B cell (primary cell): Measurements from ENCODE around the gene GRID1.

ENCODE experiments used
- EZH2 ChIP-seq: IDR thresholded peaks from 2 replicates; pipeline ENCODE4 v1.6.1; 2012; ENCODE audit warnings: borderline replicate concordance, low read depth, mild to moderate bottlenecking, moderate library complexity, low read length; ENCODE audit not compliant: insufficient read depth, poor library complexity, severe bottlenecking
- TF ChIP-seq, protein P1 (sequence below): fragments of 200-600 bp; IDR thresholded peaks from one replicate; pipeline ENCODE4 v1.8.0; 2022; ENCODE audit warnings: antibody characterized with exemption, mild to moderate bottlenecking

DNA sequence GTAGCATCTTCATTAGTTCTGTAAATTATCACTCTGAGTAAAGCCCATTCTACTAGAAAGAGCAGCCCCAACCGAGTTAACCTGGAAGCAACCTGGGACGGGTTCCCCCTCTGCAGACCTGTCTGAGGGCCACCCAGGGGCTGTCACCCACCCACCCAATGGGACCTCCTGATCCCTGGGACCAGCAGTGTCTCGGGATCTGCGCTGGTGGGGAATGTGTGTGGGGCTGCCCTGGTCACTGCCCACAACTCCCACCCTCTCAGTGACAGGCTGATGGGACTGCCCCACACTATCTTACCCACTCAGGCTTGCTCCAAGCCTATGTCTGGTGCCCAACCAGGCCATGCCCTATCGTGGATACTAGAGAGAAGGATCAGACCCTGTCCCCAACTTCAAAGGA lies 215.0 kb downstream of the GRID1 start:
- TF ChIP-seq, protein P1, sequence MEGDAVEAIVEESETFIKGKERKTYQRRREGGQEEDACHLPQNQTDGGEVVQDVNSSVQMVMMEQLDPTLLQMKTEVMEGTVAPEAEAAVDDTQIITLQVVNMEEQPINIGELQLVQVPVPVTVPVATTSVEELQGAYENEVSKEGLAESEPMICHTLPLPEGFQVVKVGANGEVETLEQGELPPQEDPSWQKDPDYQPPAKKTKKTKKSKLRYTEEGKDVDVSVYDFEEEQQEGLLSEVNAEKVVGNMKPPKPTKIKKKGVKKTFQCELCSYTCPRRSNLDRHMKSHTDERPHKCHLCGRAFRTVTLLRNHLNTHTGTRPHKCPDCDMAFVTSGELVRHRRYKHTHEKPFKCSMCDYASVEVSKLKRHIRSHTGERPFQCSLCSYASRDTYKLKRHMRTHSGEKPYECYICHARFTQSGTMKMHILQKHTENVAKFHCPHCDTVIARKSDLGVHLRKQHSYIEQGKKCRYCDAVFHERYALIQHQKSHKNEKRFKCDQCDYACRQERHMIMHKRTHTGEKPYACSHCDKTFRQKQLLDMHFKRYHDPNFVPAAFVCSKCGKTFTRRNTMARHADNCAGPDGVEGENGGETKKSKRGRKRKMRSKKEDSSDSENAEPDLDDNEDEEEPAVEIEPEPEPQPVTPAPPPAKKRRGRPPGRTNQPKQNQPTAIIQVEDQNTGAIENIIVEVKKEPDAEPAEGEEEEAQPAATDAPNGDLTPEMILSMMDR = no peak
- TF ChIP-seq EZH2 = no peak
